HCT116 (cell line): ENCODE results near the gene RNF10. TPM values are rescaled to one million over a fixed set of nuclear protein-coding genes. Genes with fewer than 3 reads are reported as not detected.
A peak's percentile ranks its signal among the peaks of the same experiment; 100 is the strongest.

Source experiments
- ATAC-seq: fragments of 200-7000 bp; cut with Tn5 transposase; 2 replicates; pipeline ENCODE4 v1.9.1; 2020; ENCODE audit warnings: mild to moderate bottlenecking, moderate library complexity
- BruUV-seq: library from RNA; stranded (reverse); fragments of 400-500 nt; replicated peaks from 2 replicates; lab custom pipeline; 2021; lab: Mats Ljungman, UMichigan
- CTCF ChIA-PET: fragments of 300-600 bp; sonication (Branson Sonifier 250); formaldehyde crosslinking; loops from one replicate; lab custom pipeline; 2021; ENCODE audit warnings: antibody characterized with exemption; lab: Charles Lee
- POLR2A ChIA-PET: fragments of 300-600, 350-600 bp; sonication (Branson Sonifier 250); formaldehyde crosslinking; loops from one replicate; lab custom pipeline; 2021; ENCODE audit warnings: antibody characterized with exemption; lab: Charles Lee
- RAD21 ChIA-PET, 2 experiments: fragments of 300-600 bp; sonication (Branson Sonifier 250); formaldehyde crosslinking; loops; one replicate each; lab custom pipeline; 2023; ENCODE audit warnings: low total read pairs in 2 of 2; ENCODE audit not compliant: uncharacterized antibody in 2 of 2, unreplicated experiment in 2 of 2, low non-redundant PET in 1 of 2; lab: Charles Lee
- DNase-seq: peaks from one replicate; pipeline ENCODE4 v3.0.0-alpha.2; 2010; ENCODE audit warnings: low read depth, low spot score
- H2AFZ ChIP-seq: fragments of 200-600 bp; shearing (Covaris generic), sonication (generic); 2 replicates; pipeline ENCODE4 v1.6.1; 2017; ENCODE audit warnings: low read depth, mixed run types, mixed read lengths, antibody characterized with exemption, low read length; ENCODE audit not compliant: poor library complexity, severe bottlenecking
- H3K27ac ChIP-seq: 2 replicates; pipeline ENCODE4 v1.5.1; 2012; ENCODE audit warnings: low read depth, low read length
- H3K27me3 ChIP-seq: fragments of 200-600 bp; sonication (generic); 2 replicates; pipeline ENCODE4 v1.6.1; 2016; ENCODE audit warnings: mixed run types, low read length, mixed read lengths; ENCODE audit not compliant: insufficient read depth
- H3K36me3 ChIP-seq, 2 experiments: fragments of 200-500 bp in 1 of 2; fragments of 200-600 bp in 1 of 2; sonication (Bioruptor generic) in 1 of 2; sonication (generic) in 1 of 2; 2 replicates each; pipeline versions ENCODE4 v1.5.1 to v1.6.1; 2014 to 2016; ENCODE audit warnings: low read length in 2 of 2, inconsistent platforms in 1 of 2, mixed read lengths in 1 of 2, mixed run types in 1 of 2; ENCODE audit not compliant: insufficient read depth in 2 of 2, control insufficient read depth in 1 of 2
- H3K4me1 ChIP-seq, 2 experiments: fragments of 200-600 bp in 1 of 2; sonication (generic) in 1 of 2; 2 replicates each; pipeline versions ENCODE4 v1.5.1 to v1.6.1; 2012 to 2017; ENCODE audit warnings: low read length in 2 of 2, inconsistent platforms in 1 of 2, mild to moderate bottlenecking in 1 of 2, mixed read lengths in 1 of 2, mixed run types in 1 of 2, moderate library complexity in 1 of 2; ENCODE audit not compliant: insufficient read depth in 2 of 2, control insufficient read depth in 1 of 2
- H3K4me2 ChIP-seq: fragments of 200-600 bp; sonication (generic); 2 replicates; pipeline ENCODE4 v1.6.1; 2017; ENCODE audit warnings: mixed run types, low read length, mixed read lengths
- H3K4me3 ChIP-seq, 2 experiments: fragments of 200-600 bp in 1 of 2; sonication (generic) in 1 of 2; replicated peaks in 1 of 2; 2 replicates each; pipeline ENCODE4 v1.5.1; 2011 to 2016; ENCODE audit warnings: low read length in 2 of 2, control low read depth in 1 of 2, low read depth in 1 of 2, mild to moderate bottlenecking in 1 of 2, mixed read lengths in 1 of 2, mixed run types in 1 of 2
- H3K79me2 ChIP-seq: fragments of 200-600 bp; sonication (generic); 2 replicates; pipeline ENCODE4 v1.6.1; 2017; ENCODE audit warnings: mild to moderate bottlenecking, mixed run types, low read length, moderate library complexity, mixed read lengths; ENCODE audit not compliant: insufficient read depth
- H3K9ac ChIP-seq: fragments of 200-600 bp; sonication (generic); 2 replicates; pipeline ENCODE4 v1.6.1; 2016; ENCODE audit warnings: low read length, mixed read lengths
- H3K9me2 ChIP-seq: fragments of 200-600 bp; sonication (generic), shearing (Covaris generic); 2 replicates; pipeline ENCODE4 v1.6.1; 2017; ENCODE audit warnings: mixed run types, mild to moderate bottlenecking, moderate library complexity; ENCODE audit not compliant: insufficient read depth
- H3K9me3 ChIP-seq, 2 experiments: fragments of 200-500 bp in 1 of 2; fragments of 200-600 bp in 1 of 2; sonication (Bioruptor generic) in 1 of 2; sonication (generic) in 1 of 2; 2 replicates each; pipeline ENCODE4 v1.6.1; 2014 to 2017; ENCODE audit warnings: low read length in 2 of 2, mixed read lengths in 2 of 2, inconsistent platforms in 1 of 2, low read depth in 1 of 2, mild to moderate bottlenecking in 1 of 2, mixed run types in 1 of 2, moderate library complexity in 1 of 2; ENCODE audit not compliant: control insufficient read depth in 1 of 2, insufficient read depth in 1 of 2
- H4K20me1 ChIP-seq: fragments of 200-600 bp; sonication (generic), shearing (Covaris generic); 2 replicates; pipeline ENCODE4 v1.6.1; 2017; ENCODE audit warnings: mixed run types, mild to moderate bottlenecking, moderate library complexity; ENCODE audit not compliant: insufficient read depth
- CBX3 ChIP-seq: IDR thresholded peaks from 2 replicates; pipeline ENCODE4 v1.6.1; 2012; ENCODE audit warnings: low read depth
- MAX ChIP-seq: IDR thresholded peaks from 2 replicates; pipeline ENCODE4 v1.6.1; 2012
- RAD21 ChIP-seq: IDR thresholded peaks from 2 replicates; pipeline ENCODE4 v1.6.1; 2012; ENCODE audit warnings: low read depth, mild to moderate bottlenecking
- SRF ChIP-seq: IDR thresholded peaks from 2 replicates; pipeline ENCODE4 v1.6.1; 2012; ENCODE audit warnings: low read depth
- YY1 ChIP-seq: IDR thresholded peaks from 2 replicates; pipeline ENCODE4 v1.6.1; 2011; ENCODE audit warnings: low read length, low read depth, moderate library complexity, mild to moderate bottlenecking; ENCODE audit not compliant: insufficient replicate concordance; ENCODE audit errors: extremely low read depth
- intact Hi-C: fragments of 100-400 bp; cut with micrococcal nuclease; formaldehyde crosslinking; loops from 2 replicates; pipeline ENCODE4 v1.10.0; 2022
- total RNA-seq: library from RNA; stranded (reverse); gene quantifications from one replicate; pipeline ENCODE4 v1.2.1, GENCODE V29; 2021; ENCODE audit not compliant: unreplicated experiment
- TF ChIP-seq, protein P1 (sequence below), 3 experiments: fragments of 200-600 bp in 1 of 3; sonication (generic) in 1 of 3; IDR thresholded peaks in 2 of 3; conservative IDR thresholded peaks in 1 of 3; 2 replicates each; pipeline ENCODE4 v1.5.1; 2012 to 2017; ENCODE audit warnings: low read depth in 2 of 3, low read length in 2 of 3, antibody characterized with exemption in 1 of 3, borderline replicate concordance in 1 of 3, control low read depth in 1 of 3, mild to moderate bottlenecking in 1 of 3, mixed read lengths in 1 of 3, mixed run types in 1 of 3, moderate library complexity in 1 of 3; ENCODE audit not compliant: insufficient read depth in 1 of 3

Gene RNF10
- total RNA-seq, 1 experiment from 2014 or later = 141 TPM

- peak; percentile 34 for DNase-seq
- ChIA-PET CTCF (interaction anchor here (0.9 to 3.7 kb wide), 7 partner anchors 8 to 426 kb away, joined by 3 to 34 read pairs (median 4); no protein-coding TSS in a partner anchor), POLR2A (no interaction called here)
- Histone ChIP-seq H4K20me1 (no peaks in the 10 kb centered on the region), H3K4me3 (peak overlapping the region; percentile 32 to 61; a peak in 1 of 4 replicates)
- TF ChIP-seq RAD21 (peak; percentile 92), SRF (no peak), MAX (no peak; the same call in 1 of the 2 replicates), YY1 (no peak), CBX3 (0 out of 2 replicates have a peak, but pooled peaks have one; percentile 3)
- TF ChIP-seq, protein P1, sequence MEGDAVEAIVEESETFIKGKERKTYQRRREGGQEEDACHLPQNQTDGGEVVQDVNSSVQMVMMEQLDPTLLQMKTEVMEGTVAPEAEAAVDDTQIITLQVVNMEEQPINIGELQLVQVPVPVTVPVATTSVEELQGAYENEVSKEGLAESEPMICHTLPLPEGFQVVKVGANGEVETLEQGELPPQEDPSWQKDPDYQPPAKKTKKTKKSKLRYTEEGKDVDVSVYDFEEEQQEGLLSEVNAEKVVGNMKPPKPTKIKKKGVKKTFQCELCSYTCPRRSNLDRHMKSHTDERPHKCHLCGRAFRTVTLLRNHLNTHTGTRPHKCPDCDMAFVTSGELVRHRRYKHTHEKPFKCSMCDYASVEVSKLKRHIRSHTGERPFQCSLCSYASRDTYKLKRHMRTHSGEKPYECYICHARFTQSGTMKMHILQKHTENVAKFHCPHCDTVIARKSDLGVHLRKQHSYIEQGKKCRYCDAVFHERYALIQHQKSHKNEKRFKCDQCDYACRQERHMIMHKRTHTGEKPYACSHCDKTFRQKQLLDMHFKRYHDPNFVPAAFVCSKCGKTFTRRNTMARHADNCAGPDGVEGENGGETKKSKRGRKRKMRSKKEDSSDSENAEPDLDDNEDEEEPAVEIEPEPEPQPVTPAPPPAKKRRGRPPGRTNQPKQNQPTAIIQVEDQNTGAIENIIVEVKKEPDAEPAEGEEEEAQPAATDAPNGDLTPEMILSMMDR (IDR thresholded peaks at IDR 0.05 in 2 of 3, conservative IDR thresholded peaks at IDR 0.05 in 1 of 3; ENCODE audit: borderline replicate concordance in 1 of 3, insufficient read depth in 1 of 3, low read depth in 2 of 3, low read length in 2 of 3) = peak; percentile 85 to 91 (median 87)
- TF ChIP-seq, all 23 proteins: peak for 3
- Histone ChIP-seq H3K9me2 (no peaks in the 10 kb centered on the region), H3K4me2 (peak overlapping the region; percentile 87), H3K27ac (no peak overlapping the region), H2AFZ (peak overlapping the region; percentile 52), H3K27me3 (no peaks in the 10 kb centered on the region), H3K79me2 (peaks cover 12% of the 10 kb centered on the region), H3K9ac (no peak overlapping the region), H3K36me3 (peaks cover 3 to 11% of the 10 kb centered on the region in 2 experiments; a peak in 1 of 4 replicates), H3K9me3 (no peaks in the 10 kb centered on the region), H3K4me1 (peaks cover 6 to 33% of the 10 kb centered on the region in 2 experiments)
- no TSS peak for BruUV-seq
- RAD21 ChIA-PET = no interaction called here
- peak; percentile 39 for ATAC-seq
- intact Hi-C loops = loop anchor here (1.0 to 5.0 kb wide), 8 partner anchors 66 to 529 kb away; partner anchors contain the start of gene PLA2G1B
These were observed 49.4 kb downstream of the RNF10 start for GRCh38 chr12:120583478-120584030.
